HG03175 (cell line): ENCODE results near the gene ARPC3.
"Not testable (repeated sequence)": the region's sequence is repeated elsewhere in the genome, so short reads cannot be mapped to it uniquely, and the experiment has no call there.

ENCODE experiments used
- ATAC-seq: cut with Tn5 transposase; IDR thresholded peaks from one replicate; pipeline ENCODE4 v1.9.1; 2021; ENCODE audit warnings: mild to moderate bottlenecking, moderate library complexity; ENCODE audit not compliant: unreplicated experiment

ARPC3 gene

GRCh38 chr12:110420644-110421043, 29.5 kb downstream of the ARPC3 start:
- ATAC-seq, result not testable (repeated sequence)

DNA sequence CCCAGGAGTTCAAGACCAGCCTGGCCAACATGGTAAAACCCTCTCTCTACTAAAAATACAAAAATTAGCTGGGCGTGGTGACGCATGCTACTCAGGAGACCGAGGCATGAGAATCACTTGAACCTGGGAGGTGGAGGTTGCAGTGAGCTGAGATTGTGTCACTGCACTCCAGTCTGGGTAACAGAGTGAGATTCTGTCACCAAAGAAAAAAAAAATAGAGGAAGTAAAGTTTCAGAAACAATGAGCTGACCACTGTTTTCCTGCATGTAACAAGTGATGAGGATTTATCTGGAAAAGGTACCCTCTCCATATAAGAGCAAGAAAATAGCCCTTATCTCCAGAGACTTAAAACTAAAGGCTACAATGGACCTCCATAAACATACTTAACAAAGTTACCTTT, 33.0 kb downstream of the ARPC3 start:
- ATAC-seq, result not testable (repeated sequence)

- not testable (repeated sequence) for ATAC-seq
Measured at GRCh38 chr12:110410086-110410485, 40.1 kb downstream of the ARPC3 start.

- not testable (repeated sequence) for ATAC-seq
Measured at GRCh38 chr12:110405126-110405662, 44.9 kb downstream of the ARPC3 start.

DNA sequence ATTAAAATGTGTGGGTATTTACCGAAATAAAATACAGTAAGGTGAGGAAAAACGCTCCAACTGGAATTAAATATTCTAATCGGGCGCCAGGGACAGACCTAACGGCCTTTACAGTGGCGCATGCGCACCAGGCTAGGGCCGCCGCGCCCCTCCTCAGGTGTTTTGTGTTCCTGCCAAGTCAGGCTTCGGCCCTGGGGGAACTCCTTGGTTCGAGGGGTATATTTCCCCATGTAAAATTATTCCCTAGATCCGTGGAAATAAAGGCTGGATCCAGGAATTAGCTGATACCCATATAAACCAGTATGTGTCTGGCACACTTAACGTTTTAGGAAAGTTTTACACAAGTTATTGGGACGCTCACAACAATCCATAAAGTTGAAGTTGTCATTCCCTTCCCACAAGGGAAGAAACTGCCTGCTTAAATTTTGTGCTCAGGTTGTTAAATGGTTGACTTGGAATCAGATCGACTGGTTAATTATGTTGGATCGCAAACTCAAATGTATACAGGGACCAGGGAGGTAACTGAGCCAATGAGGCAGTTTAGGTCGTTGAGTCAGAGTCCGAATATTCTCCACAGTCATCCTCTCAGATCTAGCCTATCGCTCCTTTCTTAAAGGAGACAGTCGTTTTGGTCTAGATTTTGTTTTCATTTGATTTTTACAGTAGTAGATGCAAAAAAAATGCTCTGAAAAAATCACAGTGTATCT, 46.0 kb downstream of the ARPC3 start:
- no peak for ATAC-seq

GRCh38 chr12:110403146-110403975, 46.8 kb downstream of the ARPC3 start, which contains the start of gene ANAPC7:
TSS of gene ANAPC7 (minus strand) at chr12:110403708. CDS start at chr12:110403627, 81 bp downstream.
- ATAC-seq, result peak; percentile 84
